HG03439 (cell line): Measurements from ENCODE around the gene N4BP2L1.
A peak's percentile ranks its signal among the peaks of the same experiment; 100 is the strongest.

Experiments used
- ATAC-seq: cut with Tn5 transposase; IDR thresholded peaks from one replicate; pipeline ENCODE4 v1.9.1; 2021; ENCODE audit warnings: mild to moderate bottlenecking, moderate library complexity; ENCODE audit not compliant: unreplicated experiment

The N4BP2L1 gene

GRCh38 chr13:32432856-32433255, 4.9 kb upstream of the N4BP2L1 start:
- ATAC-seq = no peak

GRCh38 chr13:32431361-32431760, 3.4 kb upstream of the N4BP2L1 start:
- ATAC-seq = no peak

- ATAC-seq = no peak
These were observed 2.3 kb upstream of the N4BP2L1 start for GRCh38 chr13:32430018-32430747.

GRCh38 chr13:32429433-32429909, 1.5 kb upstream of the N4BP2L1 start:
- ATAC-seq = no peak

- no peak for ATAC-seq
These were observed 877 bp upstream of the N4BP2L1 start for GRCh38 chr13:32428581-32429432.

GRCh38 chr13:32426990-32427851, 709 bp downstream of the N4BP2L1 start:
- ATAC-seq = peak; percentile 33

- ATAC-seq = peak; percentile 32
These were observed 1.5 kb downstream of the N4BP2L1 start for GRCh38 chr13:32426191-32426989.

GRCh38 chr13:32425158-32425557, 2.8 kb downstream of the N4BP2L1 start:
- no peak for ATAC-seq

- no peak for ATAC-seq
These were observed 4.3 kb downstream of the N4BP2L1 start for GRCh38 chr13:32423592-32423991.

GRCh38 chr13:32419862-32420261, 8.1 kb downstream of the N4BP2L1 start:
- no peak for ATAC-seq

GRCh38 chr13:32417995-32418394, 9.9 kb downstream of the N4BP2L1 start:
- ATAC-seq = no peak

- ATAC-seq = no peak
These were observed 12.9 kb downstream of the N4BP2L1 start for GRCh38 chr13:32415019-32415418.

GRCh38 chr13:32414580-32414979, 13.3 kb downstream of the N4BP2L1 start:
- no peak for ATAC-seq

- ATAC-seq = no peak
These were observed 14.6 kb downstream of the N4BP2L1 start for GRCh38 chr13:32413284-32413683.

- ATAC-seq = no peak
These were observed 18.1 kb downstream of the N4BP2L1 start for GRCh38 chr13:32409561-32410421.

GRCh38 chr13:32409001-32409313, 19.0 kb downstream of the N4BP2L1 start:
- no peak for ATAC-seq

- peak; percentile 9 for ATAC-seq
These were observed 19.5 kb downstream of the N4BP2L1 start for GRCh38 chr13:32408296-32409000.

GRCh38 chr13:32407854-32408253, 20.1 kb downstream of the N4BP2L1 start:
- ATAC-seq = peak; percentile 80

GRCh38 chr13:32403108-32403507, 24.8 kb downstream of the N4BP2L1 start:
- no peak for ATAC-seq
